H9 (cell line): ENCODE results near the gene AKAP14. TPM values are rescaled to one million over a fixed set of nuclear protein-coding genes. Genes with fewer than 3 reads are reported as not detected.
"Not testable (repeated sequence)": the region's sequence is repeated elsewhere in the genome, so short reads cannot be mapped to it uniquely, and the experiment has no call there.

Experiments
- DNase-seq: peaks from one replicate; pipeline ENCODE4 v3.0.0-alpha.2; 2017
- H2AFZ ChIP-seq: one replicate; pipeline ENCODE4 v1.6.1; 2013; ENCODE audit warnings: mild to moderate bottlenecking, low read length, control low read depth, moderate library complexity
- H2AK5ac ChIP-seq: 2 replicates; pipeline ENCODE4 v1.6.1; 2013; ENCODE audit warnings: low read length, control low read depth, mixed read lengths; ENCODE audit not compliant: insufficient read length
- H2BK120ac ChIP-seq: one replicate; pipeline ENCODE4 v1.6.1; 2013; ENCODE audit warnings: low read depth, mild to moderate bottlenecking, low read length, control low read depth, inconsistent platforms; ENCODE audit not compliant: poor library complexity, severe bottlenecking
- H2BK12ac ChIP-seq: 2 replicates; pipeline ENCODE4 v1.6.1; 2013; ENCODE audit warnings: low read length, control low read depth, mixed read lengths, low read depth; ENCODE audit not compliant: insufficient read length
- H2BK15ac ChIP-seq: 2 replicates; pipeline ENCODE4 v1.6.1; 2013; ENCODE audit warnings: low read depth, low read length, control low read depth
- H2BK20ac ChIP-seq: one replicate; pipeline ENCODE4 v1.6.1; 2013; ENCODE audit warnings: low read depth, mild to moderate bottlenecking, low read length, control low read depth, inconsistent platforms; ENCODE audit not compliant: poor library complexity, severe bottlenecking
- H2BK5ac ChIP-seq: 2 replicates; pipeline ENCODE4 v1.6.1; 2013; ENCODE audit warnings: low read length, control low read depth, mixed read lengths; ENCODE audit not compliant: insufficient read length
- H3K14ac ChIP-seq: 2 replicates; pipeline ENCODE4 v1.6.1; 2013; ENCODE audit warnings: low read length, control low read depth; ENCODE audit not compliant: insufficient read depth
- H3K18ac ChIP-seq: 2 replicates; pipeline ENCODE4 v1.6.1; 2013; ENCODE audit warnings: low read depth, mild to moderate bottlenecking, mixed read lengths, low read length, control low read depth; ENCODE audit not compliant: insufficient read length
- H3K23ac ChIP-seq: 2 replicates; pipeline ENCODE4 v1.6.1; 2013; ENCODE audit warnings: low read length, control low read depth, mixed read lengths, low read depth; ENCODE audit not compliant: insufficient read length
- H3K23me2 ChIP-seq: 2 replicates; pipeline ENCODE4 v1.6.1; 2013; ENCODE audit warnings: low read depth, mild to moderate bottlenecking, mixed read lengths, low read length, control low read depth; ENCODE audit not compliant: insufficient read length, poor library complexity, severe bottlenecking
- H3K27ac ChIP-seq: 2 replicates; pipeline ENCODE4 v1.5.1; 2013; ENCODE audit warnings: low read length, control low read depth, mixed read lengths, low read depth; ENCODE audit not compliant: insufficient read length
- H3K27me3 ChIP-seq: 2 replicates; pipeline ENCODE4 v1.6.1; 2013; ENCODE audit warnings: low read length, control low read depth, inconsistent platforms; ENCODE audit not compliant: insufficient read depth
- H3K4ac ChIP-seq: 2 replicates; pipeline ENCODE4 v1.6.1; 2013; ENCODE audit warnings: low read depth, mild to moderate bottlenecking, control low read depth, inconsistent platforms, low read length, moderate library complexity
- H3K4me1 ChIP-seq: 2 replicates; pipeline ENCODE4 v1.6.1; 2013; ENCODE audit warnings: low read length, control low read depth, inconsistent platforms; ENCODE audit not compliant: insufficient read depth
- H3K4me2 ChIP-seq: 2 replicates; pipeline ENCODE4 v1.6.1; 2013; ENCODE audit warnings: low read length, control low read depth, mixed read lengths; ENCODE audit not compliant: insufficient read length, insufficient read depth
- H3K56ac ChIP-seq: 2 replicates; pipeline ENCODE4 v1.6.1; 2013; ENCODE audit warnings: low read depth, mild to moderate bottlenecking, mixed read lengths, low read length, control low read depth; ENCODE audit not compliant: insufficient read length
- H3K79me1 ChIP-seq: 2 replicates; pipeline ENCODE4 v1.6.1; 2013; ENCODE audit warnings: low read depth, mild to moderate bottlenecking, moderate library complexity, low read length, control low read depth, inconsistent platforms; ENCODE audit not compliant: insufficient read depth, poor library complexity, severe bottlenecking
- H3K79me2 ChIP-seq: 2 replicates; pipeline ENCODE4 v1.6.1; 2013; ENCODE audit warnings: low read length, control low read depth, inconsistent platforms; ENCODE audit not compliant: insufficient read depth
- H3K9ac ChIP-seq: 2 replicates; pipeline ENCODE4 v1.6.1; 2013; ENCODE audit warnings: low read length, control low read depth, mixed read lengths; ENCODE audit not compliant: insufficient read length; ENCODE audit errors: extremely low read depth
- H3K9me3 ChIP-seq: one replicate; pipeline ENCODE4 v1.6.1; 2013; ENCODE audit warnings: low read depth, low read length, inconsistent platforms; ENCODE audit not compliant: control insufficient read depth
- H3T11ph ChIP-seq: one replicate; pipeline ENCODE4 v1.6.1; 2013; ENCODE audit warnings: mild to moderate bottlenecking, low read length, control low read depth, inconsistent platforms
- H4K20me1 ChIP-seq: one replicate; pipeline ENCODE4 v1.6.1; 2013; ENCODE audit not compliant: control insufficient read depth, insufficient read length, insufficient read depth
- H4K5ac ChIP-seq: 2 replicates; pipeline ENCODE4 v1.6.1; 2013; ENCODE audit warnings: low read depth, mild to moderate bottlenecking, mixed read lengths, low read length, control low read depth; ENCODE audit not compliant: insufficient read length
- H4K8ac ChIP-seq: replicated peaks from 2 replicates; pipeline ENCODE4 v1.6.1; 2013; ENCODE audit warnings: low read length, control low read depth, mixed read lengths, low read depth; ENCODE audit not compliant: insufficient read length
- H4K91ac ChIP-seq: 2 replicates; pipeline ENCODE4 v1.6.1; 2013; ENCODE audit warnings: low read depth, mild to moderate bottlenecking, moderate library complexity, mixed read lengths, low read length, control low read depth; ENCODE audit not compliant: insufficient read length
- H3K27ac Mint-ChIP-seq, 3 experiments: 2 replicates in 2 of 3; 3 replicates in 1 of 3; pipeline ENCODE4 v1.8.0; 2020 to 2021; ENCODE audit warnings: mixed read lengths in 3 of 3, mild to moderate bottlenecking in 1 of 3, moderate library complexity in 1 of 3
- H3K27me3 Mint-ChIP-seq: 2 replicates; pipeline ENCODE4 v1.8.0; 2021; ENCODE audit warnings: low read depth, mild to moderate bottlenecking, moderate library complexity, mixed read lengths
- H3K36me3 Mint-ChIP-seq, 3 experiments: 2 replicates in 2 of 3; 3 replicates in 1 of 3; pipeline ENCODE4 v1.8.0; 2020 to 2021; ENCODE audit warnings: low read depth in 3 of 3, mixed read lengths in 3 of 3; ENCODE audit not compliant: insufficient read depth in 1 of 3
- H3K4me1 Mint-ChIP-seq, 2 experiments: 2 replicates each; pipeline ENCODE4 v1.8.0; 2020; ENCODE audit warnings: mixed read lengths in 2 of 2
- H3K4me3 Mint-ChIP-seq, 2 experiments: 2 replicates in 1 of 2; 3 replicates in 1 of 2; pipeline ENCODE4 v1.8.0; 2020 to 2021; ENCODE audit warnings: mild to moderate bottlenecking in 2 of 2, mixed read lengths in 2 of 2, moderate library complexity in 1 of 2
- H3K9me3 Mint-ChIP-seq, 2 experiments: 2 replicates in 1 of 2; 3 replicates in 1 of 2; pipeline ENCODE4 v1.8.0; 2020; ENCODE audit warnings: mild to moderate bottlenecking in 2 of 2, mixed read lengths in 2 of 2, moderate library complexity in 1 of 2
- WGBS: extraction: QIAGEN DNeasy Blood & Tissue Kit; methylation state at CpG from one replicate; pipeline ENCODE4 v1.1.7; 2013; ENCODE audit warnings: missing lambda C conversion rate, low lambda C conversion rate, mixed read lengths; ENCODE audit not compliant: insufficient read length; ENCODE audit errors: extremely low coverage; 5-methylcytosine and 5-hydroxymethylcytosine counted together
- total RNA-seq: library from RNA; stranded (reverse); gene quantifications from 2 replicates; pipeline ENCODE4 v1.2.1, GENCODE V29; 2021
- TF ChIP-seq, protein P1 (sequence below): fragments of 200-600 bp; sonication (generic); conservative IDR thresholded peaks from 3 replicates; pipeline ENCODE4 v1.8.0; 2021; ENCODE audit warnings: antibody characterized with exemption, mild to moderate bottlenecking

AKAP14 gene
- total RNA-seq, 1 experiment from 2014 or later: not detected

DNA sequence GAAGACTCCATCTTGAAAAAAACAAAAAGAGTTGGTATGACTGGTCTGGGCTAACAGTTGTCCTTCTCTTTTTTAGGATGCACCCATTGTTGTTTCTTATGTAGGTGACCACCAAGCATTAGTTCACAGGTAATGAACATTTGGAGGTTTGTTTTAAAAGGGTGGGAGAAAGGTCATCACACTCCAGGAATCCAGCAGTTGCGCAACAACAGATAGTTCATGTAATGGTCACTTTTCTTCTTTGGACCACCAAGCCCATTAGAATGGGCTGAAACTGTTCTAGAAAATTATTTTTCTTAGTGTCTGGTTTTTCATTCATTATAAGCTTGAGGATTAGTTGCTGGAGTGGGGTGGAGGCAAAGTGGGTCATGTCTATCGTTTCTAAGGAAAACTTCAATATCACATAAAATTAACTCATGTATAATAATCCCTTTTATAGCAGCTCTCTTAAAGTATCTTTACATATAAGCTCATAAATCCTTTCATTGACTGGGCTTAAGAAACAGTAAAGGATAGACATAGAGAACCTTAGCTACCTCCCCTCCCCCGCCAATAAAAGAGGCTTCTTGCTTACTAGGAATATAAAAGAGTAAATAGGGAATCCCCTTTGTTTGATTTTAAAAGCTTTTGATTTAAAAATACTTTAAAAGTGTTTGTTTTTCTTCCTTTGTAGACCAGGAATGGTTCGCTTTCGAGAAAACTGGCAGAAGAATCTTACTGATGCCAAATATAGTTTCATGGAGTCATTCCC lies 24.3 kb downstream of the AKAP14 start:
- Histone ChIP-seq H4K91ac (no peak overlapping the region), H3K23me2 (no peaks in the 10 kb centered on the region), H3K9ac (no peak overlapping the region), H2BK120ac (no peak overlapping the region), H2BK5ac (no peak overlapping the region), H3K79me2 (no peaks in the 10 kb centered on the region), H4K20me1 (no peaks in the 10 kb centered on the region), H3T11ph (no peak overlapping the region), H3K9me3 (peaks cover 7% of the 10 kb centered on the region), H4K8ac (no peak overlapping the region), H3K27ac (no peak overlapping the region), H3K4me2 (no peak overlapping the region), H4K5ac (no peak overlapping the region), H3K56ac (no peak overlapping the region), H2BK20ac (no peak overlapping the region), H2AFZ (no peak overlapping the region), H3K27me3 (no peaks in the 10 kb centered on the region), H3K23ac (no peak overlapping the region), H2BK15ac (no peak overlapping the region), H3K79me1 (no peaks in the 10 kb centered on the region), H2BK12ac (no peak overlapping the region), H3K4me1 (no peaks in the 10 kb centered on the region), H3K18ac (no peak overlapping the region), H3K14ac (no peak overlapping the region), H2AK5ac (no peak overlapping the region), H3K4ac (no peak overlapping the region)
- H3K27me3 Mint-ChIP-seq: no peaks in the 10 kb centered on the region; the same call in 1 of the 2 replicates
- no CpG with 5 or more reads among the region's 5 CpGs for WGBS
- H3K27ac Mint-ChIP-seq: no peak overlapping the region
- no peak for DNase-seq
- H3K4me3 Mint-ChIP-seq: no peak overlapping the region
- peaks cover 45 to 49% of the 10 kb centered on the region in 2 experiments for H3K9me3 Mint-ChIP-seq
- TF ChIP-seq, protein P1, sequence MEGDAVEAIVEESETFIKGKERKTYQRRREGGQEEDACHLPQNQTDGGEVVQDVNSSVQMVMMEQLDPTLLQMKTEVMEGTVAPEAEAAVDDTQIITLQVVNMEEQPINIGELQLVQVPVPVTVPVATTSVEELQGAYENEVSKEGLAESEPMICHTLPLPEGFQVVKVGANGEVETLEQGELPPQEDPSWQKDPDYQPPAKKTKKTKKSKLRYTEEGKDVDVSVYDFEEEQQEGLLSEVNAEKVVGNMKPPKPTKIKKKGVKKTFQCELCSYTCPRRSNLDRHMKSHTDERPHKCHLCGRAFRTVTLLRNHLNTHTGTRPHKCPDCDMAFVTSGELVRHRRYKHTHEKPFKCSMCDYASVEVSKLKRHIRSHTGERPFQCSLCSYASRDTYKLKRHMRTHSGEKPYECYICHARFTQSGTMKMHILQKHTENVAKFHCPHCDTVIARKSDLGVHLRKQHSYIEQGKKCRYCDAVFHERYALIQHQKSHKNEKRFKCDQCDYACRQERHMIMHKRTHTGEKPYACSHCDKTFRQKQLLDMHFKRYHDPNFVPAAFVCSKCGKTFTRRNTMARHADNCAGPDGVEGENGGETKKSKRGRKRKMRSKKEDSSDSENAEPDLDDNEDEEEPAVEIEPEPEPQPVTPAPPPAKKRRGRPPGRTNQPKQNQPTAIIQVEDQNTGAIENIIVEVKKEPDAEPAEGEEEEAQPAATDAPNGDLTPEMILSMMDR: no peak
- peaks cover 1 to 13% (median 3%) of the 10 kb centered on the region in 3 experiments; a peak in 5 of 7 replicates for H3K36me3 Mint-ChIP-seq
- H3K4me1 Mint-ChIP-seq: no peaks in the 10 kb centered on the region

DNA sequence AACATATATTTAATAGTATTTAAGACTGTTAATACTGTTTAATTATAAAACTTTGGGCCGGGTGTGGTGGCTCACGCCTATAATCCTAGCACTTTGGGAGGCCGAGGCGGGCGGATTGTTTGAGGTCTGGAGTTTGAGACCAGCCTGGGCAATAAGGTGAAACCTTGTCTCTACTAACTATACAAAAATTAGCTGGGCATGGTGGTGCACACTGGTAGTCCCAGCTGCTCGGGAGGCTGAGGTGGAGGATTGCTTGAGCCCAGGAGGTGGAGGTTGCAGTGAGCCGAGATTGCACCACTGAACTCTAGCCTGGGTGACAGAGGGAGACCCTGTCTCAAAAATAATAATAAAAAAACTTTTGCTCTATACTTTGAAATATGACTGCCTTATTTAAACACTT lies 26.7 kb downstream of the AKAP14 start:
- H3K27ac Mint-ChIP-seq, H3K27me3 ChIP-seq, H3K79me2 ChIP-seq, H3K9ac ChIP-seq, H3K23me2 ChIP-seq, H3K4me1 Mint-ChIP-seq, H4K20me1 ChIP-seq, H3K4me3 Mint-ChIP-seq, H4K8ac ChIP-seq, H2BK15ac ChIP-seq, H3K23ac ChIP-seq, H3K27me3 Mint-ChIP-seq, H4K91ac ChIP-seq, H2BK120ac ChIP-seq, H2AFZ ChIP-seq, H2BK12ac ChIP-seq, H3K79me1 ChIP-seq, H3K56ac ChIP-seq, DNase-seq, H3K4ac ChIP-seq, H3K14ac ChIP-seq, H3K4me1 ChIP-seq, H4K5ac ChIP-seq, H3K9me3 ChIP-seq, H2BK20ac ChIP-seq, H2BK5ac ChIP-seq, H3K4me2 ChIP-seq, H3T11ph ChIP-seq, H2AK5ac ChIP-seq, H3K27ac ChIP-seq, H3K18ac ChIP-seq: not testable (repeated sequence)
- Mint-ChIP-seq H3K36me3 (peaks cover 5 to 24% (median 10%) of the 10 kb centered on the region in 3 experiments; a peak in 6 of 7 replicates), H3K9me3 (peaks cover 49 to 52% of the 10 kb centered on the region in 2 experiments)
- WGBS: no CpG with 5 or more reads among the region's 7 CpGs
